Effector memory CD4-positive, alpha-beta T cell (primary cell): ENCODE data around the gene VPS29.

Source experiments
- DNase-seq, 3 donors: peaks; one replicate each; pipeline ENCODE4 v3.0.0-alpha.2; 2020
- H3K27ac ChIP-seq: 2 replicates; pipeline ENCODE4 v1.7.0; 2013; ENCODE audit warnings: mild to moderate bottlenecking, low read length, moderate library complexity; ENCODE audit not compliant: insufficient read depth, poor library complexity, severe bottlenecking
- H3K27me3 ChIP-seq: replicated peaks from 2 replicates; pipeline ENCODE4 v1.7.0; 2013; ENCODE audit warnings: mild to moderate bottlenecking, low read length; ENCODE audit not compliant: insufficient read depth, control insufficient read depth, poor library complexity, severe bottlenecking
- H3K36me3 ChIP-seq: 2 replicates; pipeline ENCODE4 v1.7.0; 2013; ENCODE audit warnings: mild to moderate bottlenecking, low read length, moderate library complexity; ENCODE audit not compliant: control insufficient read depth, insufficient read depth
- H3K4me1 ChIP-seq: 2 replicates; pipeline ENCODE4 v1.7.0; 2013; ENCODE audit warnings: low read length, mild to moderate bottlenecking; ENCODE audit not compliant: control insufficient read depth, insufficient read depth, poor library complexity, severe bottlenecking
- H3K4me3 ChIP-seq: 2 replicates; pipeline ENCODE4 v1.7.0; 2013; ENCODE audit warnings: low read length, low read depth, mild to moderate bottlenecking; ENCODE audit not compliant: insufficient read depth, poor library complexity, severe bottlenecking
- H3K9me3 ChIP-seq: 2 replicates; pipeline ENCODE4 v1.7.0; 2013; ENCODE audit warnings: mild to moderate bottlenecking, low read length, moderate library complexity; ENCODE audit not compliant: control insufficient read depth

VPS29 gene

GRCh38 chr12:110543252-110543959 lies 41.5 kb upstream of the VPS29 start:
- DNase-seq: no peak
- Histone ChIP-seq H3K4me1 (no peaks in the 10 kb centered on the region), H3K27me3 (no peaks in the 10 kb centered on the region), H3K4me3 (no peak overlapping the region), H3K9me3 (no peaks in the 10 kb centered on the region), H3K36me3 (peaks cover 22% of the 10 kb centered on the region), H3K27ac (no peak overlapping the region)

- no peaks in the 10 kb centered on the region for H3K27me3 ChIP-seq
- no peak overlapping the region for H3K27ac ChIP-seq
- no peaks in the 10 kb centered on the region for H3K4me1 ChIP-seq
These were observed 38.1 kb upstream of the VPS29 start for GRCh38 chr12:110540048-110540447.

GRCh38 chr12:110538869-110539622 lies 37.1 kb upstream of the VPS29 start:
- Histone ChIP-seq H3K9me3 (no peaks in the 10 kb centered on the region), H3K27ac (no peak overlapping the region), H3K27me3 (no peaks in the 10 kb centered on the region), H3K36me3 (peaks cover 50% of the 10 kb centered on the region), H3K4me1 (no peaks in the 10 kb centered on the region), H3K4me3 (no peak overlapping the region)
- DNase-seq: no peak

More at GRCh38 chr12:110540048-110540447, 38.1 kb upstream of the VPS29 start:
- no peak overlapping the region for H3K4me3 ChIP-seq
- H3K9me3 ChIP-seq: no peaks in the 10 kb centered on the region
- DNase-seq: no peak
- peaks cover 50% of the 10 kb centered on the region for H3K36me3 ChIP-seq

GRCh38 chr12:110537605-110538409 lies 35.9 kb upstream of the VPS29 start:
- H3K9me3 ChIP-seq: no peaks in the 10 kb centered on the region
- H3K27me3 ChIP-seq: no peaks in the 10 kb centered on the region
- H3K27ac ChIP-seq: no peak overlapping the region
- peaks cover 48% of the 10 kb centered on the region for H3K36me3 ChIP-seq
- no peak overlapping the region for H3K4me3 ChIP-seq
- DNase-seq: no peak
- H3K4me1 ChIP-seq: no peaks in the 10 kb centered on the region

GRCh38 chr12:110536834-110537604 lies 35.1 kb upstream of the VPS29 start:
- Histone ChIP-seq H3K27me3 (no peaks in the 10 kb centered on the region), H3K4me3 (no peak overlapping the region), H3K27ac (no peak overlapping the region), H3K36me3 (peaks cover 48% of the 10 kb centered on the region), H3K9me3 (no peaks in the 10 kb centered on the region), H3K4me1 (no peaks in the 10 kb centered on the region)
- no peak for DNase-seq

- H3K4me1 ChIP-seq: no peaks in the 10 kb centered on the region
- H3K27me3 ChIP-seq: no peaks in the 10 kb centered on the region
- no peak overlapping the region for H3K4me3 ChIP-seq
- H3K36me3 ChIP-seq: peaks cover 45% of the 10 kb centered on the region
- DNase-seq: no peak
- H3K27ac ChIP-seq: no peak overlapping the region
- H3K9me3 ChIP-seq: no peaks in the 10 kb centered on the region
These were observed 32.9 kb upstream of the VPS29 start for GRCh38 chr12:110534811-110535210.

GRCh38 chr12:110533607-110534006 lies 31.7 kb upstream of the VPS29 start:
- Histone ChIP-seq H3K4me3 (no peak overlapping the region), H3K27ac (no peak overlapping the region), H3K9me3 (no peaks in the 10 kb centered on the region), H3K36me3 (peaks cover 34% of the 10 kb centered on the region), H3K27me3 (no peaks in the 10 kb centered on the region), H3K4me1 (no peaks in the 10 kb centered on the region)
- DNase-seq: no peak

- DNase-seq: no peak
- Histone ChIP-seq H3K36me3 (peaks cover 24% of the 10 kb centered on the region), H3K9me3 (no peaks in the 10 kb centered on the region), H3K27me3 (no peaks in the 10 kb centered on the region), H3K4me1 (no peaks in the 10 kb centered on the region), H3K4me3 (no peak overlapping the region), H3K27ac (no peak overlapping the region)
These were observed 30.7 kb upstream of the VPS29 start for GRCh38 chr12:110532644-110533043.

- Histone ChIP-seq H3K27ac (no peak overlapping the region), H3K4me3 (no peak overlapping the region), H3K36me3 (peaks cover 16% of the 10 kb centered on the region), H3K27me3 (no peaks in the 10 kb centered on the region), H3K4me1 (no peaks in the 10 kb centered on the region), H3K9me3 (no peaks in the 10 kb centered on the region)
- DNase-seq: no peak
These were observed 29.9 kb upstream of the VPS29 start for GRCh38 chr12:110531741-110532333.
